Measurements from ENCODE around the gene GARIN3.

DNA sequence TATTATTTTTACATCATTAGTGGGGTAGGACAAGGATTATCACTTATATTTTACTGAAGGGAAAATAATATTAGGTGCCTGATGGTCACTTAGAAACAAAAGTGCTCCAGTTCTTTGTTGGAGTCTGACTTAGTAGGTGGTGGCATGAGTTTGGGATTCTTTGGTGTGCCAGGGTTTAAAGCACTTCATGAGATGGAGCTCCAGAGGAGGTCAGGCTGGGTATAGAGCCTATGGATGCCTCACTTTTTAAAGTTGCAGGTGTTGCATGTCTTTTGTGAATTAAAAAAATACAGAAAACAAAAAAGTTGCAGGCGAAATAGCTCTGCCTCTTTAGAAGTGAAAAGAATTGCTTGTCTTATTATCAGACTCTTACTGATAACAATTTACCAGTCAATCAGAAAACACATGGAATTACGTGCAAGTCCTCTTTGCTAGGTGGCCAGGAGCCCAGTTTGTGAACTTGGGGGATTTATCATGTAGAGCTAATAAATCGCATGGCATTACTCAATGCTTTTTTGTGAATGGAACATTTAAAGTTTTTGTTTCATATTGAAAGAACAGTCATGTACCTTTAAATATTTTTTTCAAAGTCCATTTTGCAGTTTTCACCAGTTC, 16.2 kb upstream of the GARIN3 start:
- no peak for TF ChIP-seq POLR2AphosphoS5 (IDR thresholded peaks at IDR 0.05; ENCODE audit: low read depth, low read length)
- TF ChIP-seq, protein P1, sequence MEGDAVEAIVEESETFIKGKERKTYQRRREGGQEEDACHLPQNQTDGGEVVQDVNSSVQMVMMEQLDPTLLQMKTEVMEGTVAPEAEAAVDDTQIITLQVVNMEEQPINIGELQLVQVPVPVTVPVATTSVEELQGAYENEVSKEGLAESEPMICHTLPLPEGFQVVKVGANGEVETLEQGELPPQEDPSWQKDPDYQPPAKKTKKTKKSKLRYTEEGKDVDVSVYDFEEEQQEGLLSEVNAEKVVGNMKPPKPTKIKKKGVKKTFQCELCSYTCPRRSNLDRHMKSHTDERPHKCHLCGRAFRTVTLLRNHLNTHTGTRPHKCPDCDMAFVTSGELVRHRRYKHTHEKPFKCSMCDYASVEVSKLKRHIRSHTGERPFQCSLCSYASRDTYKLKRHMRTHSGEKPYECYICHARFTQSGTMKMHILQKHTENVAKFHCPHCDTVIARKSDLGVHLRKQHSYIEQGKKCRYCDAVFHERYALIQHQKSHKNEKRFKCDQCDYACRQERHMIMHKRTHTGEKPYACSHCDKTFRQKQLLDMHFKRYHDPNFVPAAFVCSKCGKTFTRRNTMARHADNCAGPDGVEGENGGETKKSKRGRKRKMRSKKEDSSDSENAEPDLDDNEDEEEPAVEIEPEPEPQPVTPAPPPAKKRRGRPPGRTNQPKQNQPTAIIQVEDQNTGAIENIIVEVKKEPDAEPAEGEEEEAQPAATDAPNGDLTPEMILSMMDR (IDR thresholded peaks at IDR 0.05) = no peak
- TF ChIP-seq, protein P2, sequence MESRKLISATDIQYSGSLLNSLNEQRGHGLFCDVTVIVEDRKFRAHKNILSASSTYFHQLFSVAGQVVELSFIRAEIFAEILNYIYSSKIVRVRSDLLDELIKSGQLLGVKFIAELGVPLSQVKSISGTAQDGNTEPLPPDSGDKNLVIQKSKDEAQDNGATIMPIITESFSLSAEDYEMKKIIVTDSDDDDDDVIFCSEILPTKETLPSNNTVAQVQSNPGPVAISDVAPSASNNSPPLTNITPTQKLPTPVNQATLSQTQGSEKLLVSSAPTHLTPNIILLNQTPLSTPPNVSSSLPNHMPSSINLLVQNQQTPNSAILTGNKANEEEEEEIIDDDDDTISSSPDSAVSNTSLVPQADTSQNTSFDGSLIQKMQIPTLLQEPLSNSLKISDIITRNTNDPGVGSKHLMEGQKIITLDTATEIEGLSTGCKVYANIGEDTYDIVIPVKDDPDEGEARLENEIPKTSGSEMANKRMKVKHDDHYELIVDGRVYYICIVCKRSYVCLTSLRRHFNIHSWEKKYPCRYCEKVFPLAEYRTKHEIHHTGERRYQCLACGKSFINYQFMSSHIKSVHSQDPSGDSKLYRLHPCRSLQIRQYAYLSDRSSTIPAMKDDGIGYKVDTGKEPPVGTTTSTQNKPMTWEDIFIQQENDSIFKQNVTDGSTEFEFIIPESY (IDR thresholded peaks at IDR 0.05; ENCODE audit: borderline replicate concordance, low read depth) = no peak
- no peak for TF ChIP-seq EZH2phosphoT487 (IDR thresholded peaks at IDR 0.05; ENCODE audit: borderline replicate concordance, low read depth)
